CD1c-positive myeloid dendritic cell (primary cell): ENCODE data around the gene CHTF8.

Experiments
- DNase-seq: peaks from one replicate; pipeline ENCODE4 v3.0.0-alpha.2; 2016; ENCODE audit errors: extremely low spot score

Gene CHTF8

DNA sequence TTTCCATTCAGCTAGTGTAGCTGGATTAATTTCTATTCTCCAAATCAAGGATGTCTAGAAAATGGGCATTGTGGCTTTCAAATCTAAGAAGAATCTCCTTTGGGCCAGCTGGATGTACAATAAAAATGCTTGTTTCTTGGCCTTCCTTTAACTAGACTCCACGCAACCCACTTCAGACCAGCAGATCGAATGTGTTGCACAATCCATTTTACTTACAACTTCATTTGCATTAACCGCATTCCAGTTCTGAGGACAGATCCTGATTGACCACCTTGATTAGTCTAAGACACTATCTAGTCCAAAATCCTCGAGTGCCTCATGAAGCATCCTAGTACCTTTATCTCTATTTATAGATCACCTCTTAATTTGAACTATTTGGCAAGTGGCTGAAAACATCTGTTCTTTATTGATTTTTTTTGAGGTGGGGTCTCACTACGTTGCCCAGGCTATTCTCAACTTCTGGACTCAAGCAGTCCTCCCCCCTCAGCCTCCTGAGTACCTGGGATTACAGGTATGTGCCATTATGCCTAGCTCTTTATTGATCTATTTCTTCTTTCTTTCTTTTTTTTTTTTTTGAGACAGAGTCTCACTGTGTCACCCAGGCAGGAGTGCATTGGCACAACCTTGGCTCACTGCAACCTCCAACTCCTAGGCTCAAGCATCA is 47.2 kb downstream of the CHTF8 start:
- no peak for DNase-seq

DNA sequence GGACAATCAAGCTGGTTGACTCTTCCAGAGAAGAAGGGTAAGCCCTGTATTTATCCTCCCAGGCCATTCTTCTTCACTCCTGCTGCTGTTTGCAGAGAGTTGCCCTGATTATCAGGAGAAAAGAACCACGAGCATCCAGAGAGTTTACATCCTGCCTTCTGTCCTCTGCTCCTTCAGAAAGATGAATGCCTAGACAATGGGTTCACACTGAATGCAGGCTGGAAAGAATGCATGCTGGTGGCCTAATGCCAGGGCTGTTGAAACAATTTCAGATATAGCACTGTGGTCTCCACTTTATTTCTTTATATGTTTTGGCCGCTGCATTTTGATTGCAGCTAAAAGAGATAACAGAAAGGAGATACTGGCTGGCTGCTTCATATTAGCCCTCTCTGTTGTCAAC is 48.1 kb downstream of the CHTF8 start:
- DNase-seq: no peak

DNA sequence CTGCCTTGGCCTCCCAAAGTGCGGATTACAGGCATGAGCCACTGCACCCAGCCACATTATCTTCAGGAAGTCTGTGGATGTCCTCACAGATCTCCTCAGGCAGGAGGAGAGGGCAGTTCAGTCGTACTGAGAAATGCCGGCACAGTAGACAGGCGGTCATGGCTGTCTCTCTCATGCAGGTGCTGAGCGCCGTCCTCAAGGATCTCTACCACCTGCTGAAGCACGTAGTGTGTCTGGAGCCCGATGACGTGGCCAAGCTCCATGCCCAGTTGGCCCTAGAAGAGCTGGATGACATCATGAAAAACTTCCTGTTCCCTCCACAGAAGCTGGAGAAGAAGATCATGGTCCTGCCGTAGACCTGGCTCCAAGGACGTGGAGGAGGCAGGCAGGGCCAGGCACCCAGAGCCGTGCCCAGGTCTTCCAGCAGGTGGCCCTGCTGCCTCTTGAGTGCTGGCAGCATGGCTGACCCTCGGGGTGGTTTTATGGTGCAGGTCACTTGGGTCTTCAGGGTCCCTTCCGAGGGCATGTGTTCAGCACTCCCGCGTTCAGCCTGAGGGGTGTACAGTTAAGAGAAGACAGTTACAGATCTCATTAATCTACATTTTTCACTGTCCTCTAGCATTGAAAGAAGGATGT is 49.0 kb downstream of the CHTF8 start:
- DNase-seq: no peak

DNA sequence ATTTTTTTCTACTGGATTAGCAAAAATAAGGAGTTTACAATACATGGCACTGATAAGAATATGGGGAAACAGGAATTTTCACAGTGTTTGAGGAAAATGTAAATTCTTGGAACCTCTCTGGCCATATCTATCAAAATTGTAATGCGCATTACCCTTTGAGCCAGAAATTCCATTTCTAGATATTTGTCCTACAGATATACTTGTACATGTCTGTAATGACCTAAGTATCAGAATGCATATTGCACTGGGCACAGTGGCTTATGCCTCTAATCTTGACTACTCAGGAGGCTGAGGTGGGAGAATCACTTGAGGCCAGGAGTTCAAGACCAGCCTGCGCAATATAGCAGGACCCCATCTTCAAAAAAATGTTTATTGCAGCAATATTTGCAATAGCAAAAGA is 52.7 kb downstream of the CHTF8 start:
- no peak for DNase-seq

DNA sequence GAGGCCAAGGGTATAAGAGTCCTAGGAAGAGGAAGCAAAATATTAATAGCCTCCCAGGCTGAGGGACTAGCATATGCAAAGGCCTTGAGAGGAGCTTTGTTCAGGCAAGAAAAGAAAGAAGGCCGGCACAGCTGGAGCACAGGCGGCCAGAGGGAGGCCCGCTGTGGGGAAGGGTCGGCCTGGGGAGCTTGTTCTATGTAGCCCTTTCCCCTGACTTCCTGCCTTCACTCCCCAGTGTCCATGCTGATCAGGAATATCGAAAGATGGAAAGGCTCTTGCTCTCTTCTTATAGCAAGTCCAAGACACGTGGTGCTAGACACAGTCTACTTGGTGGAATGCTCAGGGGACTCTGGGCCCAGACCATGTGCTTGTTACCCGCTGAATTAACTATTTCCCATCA is 54.3 kb downstream of the CHTF8 start:
- no peak for DNase-seq

DNA sequence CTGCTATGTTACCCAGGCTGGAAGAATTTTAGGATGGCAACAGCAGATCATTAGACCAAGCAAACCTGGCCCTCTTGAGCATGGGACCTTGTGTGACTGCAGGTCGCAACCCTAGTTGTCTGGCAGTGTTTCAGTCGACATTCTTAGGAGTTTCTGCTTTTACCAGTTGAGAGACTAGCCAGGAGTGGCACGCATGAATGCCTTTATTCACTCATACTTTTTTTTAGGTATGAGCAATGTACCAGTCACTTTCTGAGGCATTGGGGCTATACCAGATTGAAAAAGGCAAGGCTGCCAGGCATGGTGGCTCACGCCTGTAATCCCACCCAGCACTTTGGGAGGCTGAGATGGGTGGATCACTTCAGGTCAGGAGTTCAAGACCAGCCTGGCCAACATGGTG is 55.1 kb downstream of the CHTF8 start:
- DNase-seq: no peak

DNA sequence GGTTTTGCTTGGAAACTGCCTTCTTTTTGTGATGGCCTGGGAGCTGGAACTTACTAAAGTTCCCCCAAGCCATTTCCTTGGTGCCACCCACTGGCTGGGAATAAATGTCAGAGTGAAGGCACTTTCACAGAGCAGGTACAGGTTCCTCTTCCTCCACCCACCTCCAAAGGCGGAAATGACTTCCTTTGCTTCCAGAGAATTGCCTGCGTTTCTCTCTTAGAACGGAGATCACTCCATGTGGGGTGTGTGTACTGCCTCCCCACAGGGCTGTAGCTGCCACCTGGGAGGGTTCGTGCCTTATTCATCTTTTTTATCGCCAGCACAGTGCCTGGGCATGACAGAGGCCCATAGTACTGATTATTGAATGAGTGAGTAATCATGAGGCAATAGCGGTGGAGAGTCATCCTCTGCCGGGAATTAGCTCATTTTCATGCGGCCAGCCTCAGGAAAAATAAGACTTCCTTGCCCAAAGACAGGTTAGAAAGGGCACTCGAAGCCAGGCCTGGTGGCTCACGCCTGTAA is 59.1 kb downstream of the CHTF8 start:
- no peak for DNase-seq

DNA sequence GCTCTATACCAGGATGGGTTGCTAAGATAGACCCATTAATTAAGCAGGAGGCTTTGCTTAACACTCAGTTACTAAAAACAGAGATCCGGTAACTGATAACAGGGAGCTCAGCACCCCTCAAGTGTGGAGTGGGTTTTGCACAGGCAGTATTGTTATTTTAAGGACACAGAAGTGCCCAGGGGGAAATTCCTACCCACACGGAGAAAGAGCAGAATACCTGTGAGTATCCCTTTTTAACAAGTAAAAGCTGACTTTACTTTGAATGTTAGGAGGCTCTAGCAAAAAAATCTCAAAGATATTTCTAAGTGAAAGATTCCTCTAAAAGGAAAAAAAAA is 59.8 kb downstream of the CHTF8 start:
- no peak for DNase-seq

DNA sequence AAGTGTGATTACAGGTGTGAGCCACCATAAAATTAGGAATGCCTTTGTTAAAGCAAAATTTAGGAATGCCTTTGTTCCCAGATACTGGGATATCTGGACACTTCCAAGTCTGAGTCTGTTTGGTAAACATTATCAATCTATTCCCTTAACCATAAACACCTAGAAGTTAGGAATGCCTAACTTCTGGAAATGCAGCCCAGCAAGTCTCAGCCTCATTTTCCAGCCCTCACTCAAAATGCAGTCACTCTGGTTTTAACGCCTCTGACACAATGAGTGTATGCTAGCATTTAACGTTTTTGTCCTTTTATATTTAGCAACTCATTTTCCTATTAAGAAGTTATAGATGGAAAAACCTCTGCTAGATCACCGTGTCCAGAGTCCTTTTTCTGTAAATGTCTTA is 61.4 kb downstream of the CHTF8 start:
- no peak for DNase-seq

DNA sequence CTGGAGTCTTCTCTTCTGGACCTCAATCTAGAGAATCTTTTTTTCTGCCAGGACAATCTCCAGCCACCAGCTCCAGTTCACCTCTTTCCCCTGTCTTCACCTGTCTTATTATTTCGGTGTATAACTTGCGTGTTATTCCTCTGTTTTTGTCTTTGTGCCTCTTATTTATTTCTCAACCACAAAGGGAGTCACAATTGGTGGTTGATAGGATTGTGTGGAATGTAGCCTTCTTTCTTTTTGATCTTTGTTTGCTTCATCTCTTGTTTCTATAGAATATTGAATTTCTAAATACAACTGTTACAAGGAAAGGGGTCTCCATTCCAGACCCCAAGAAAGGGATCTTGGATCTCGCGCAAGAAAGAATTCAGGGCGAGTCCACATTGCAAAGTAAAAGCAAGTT is 62.9 kb downstream of the CHTF8 start:
- no peak for DNase-seq
